OCI-LY1 (cell line): Measurements from ENCODE around the gene TACR2.

Experiments used
- H2AFZ ChIP-seq: fragments of 200-600 bp; sonication (generic), shearing (Covaris generic); 2 replicates; pipeline ENCODE4 v1.6.0; 2014; ENCODE audit warnings: antibody characterized with exemption, mild to moderate bottlenecking, low read length
- H3F3A ChIP-seq: fragments of 200-600 bp; sonication (generic), shearing (Covaris generic); 2 replicates; pipeline ENCODE4 v1.6.0; 2014; ENCODE audit warnings: mild to moderate bottlenecking, antibody characterized with exemption, low read length, moderate library complexity; ENCODE audit not compliant: insufficient read depth
- H3K27ac ChIP-seq: fragments of 200-600 bp; sonication (generic); 2 replicates; pipeline ENCODE4 v1.5.1; 2014; ENCODE audit warnings: low read length, mixed run types, mild to moderate bottlenecking, low read depth; ENCODE audit not compliant: poor library complexity, severe bottlenecking
- H3K27me3 ChIP-seq: fragments of 200-600 bp; sonication (generic); 2 replicates; pipeline ENCODE4 v1.6.0; 2014; ENCODE audit warnings: antibody characterized with exemption, mild to moderate bottlenecking, low read length, moderate library complexity; ENCODE audit not compliant: insufficient read depth
- H3K36me3 ChIP-seq: fragments of 200-600 bp; sonication (generic); 2 replicates; pipeline ENCODE4 v1.6.1; 2014; ENCODE audit warnings: mild to moderate bottlenecking, antibody characterized with exemption, low read length, moderate library complexity, mixed read lengths; ENCODE audit not compliant: insufficient read depth
- H3K4me1 ChIP-seq: fragments of 200-600 bp; sonication (generic); 2 replicates; pipeline ENCODE4 v1.5.1; 2014; ENCODE audit warnings: mild to moderate bottlenecking, low read length, moderate library complexity; ENCODE audit not compliant: insufficient read depth, severe bottlenecking
- H3K4me2 ChIP-seq: fragments of 200-600 bp; sonication (generic), shearing (Covaris generic); 2 replicates; pipeline ENCODE4 v1.6.1; 2014; ENCODE audit warnings: low read length
- H3K4me3 ChIP-seq: fragments of 200-600 bp; sonication (generic); 2 replicates; pipeline ENCODE4 v1.5.1; 2014; ENCODE audit warnings: low read length, low read depth, mild to moderate bottlenecking, mixed read lengths; ENCODE audit not compliant: poor library complexity, severe bottlenecking
- H3K79me2 ChIP-seq: fragments of 200-600 bp; shearing (Covaris generic); 2 replicates; pipeline ENCODE4 v1.6.1; 2016; ENCODE audit warnings: mixed run types, low read length, mixed read lengths; ENCODE audit not compliant: insufficient read depth
- H3K9ac ChIP-seq: fragments of 200-600 bp; sonication (generic), shearing (Covaris generic); 2 replicates; pipeline ENCODE4 v1.6.1; 2014; ENCODE audit warnings: mild to moderate bottlenecking, low read length, mixed read lengths
- H3K9me2 ChIP-seq: fragments of 200-600 bp; sonication (generic), shearing (Covaris generic); 2 replicates; pipeline ENCODE4 v1.6.1; 2014; ENCODE audit warnings: low read depth, mild to moderate bottlenecking, low read length, mixed read lengths
- H3K9me3 ChIP-seq: fragments of 200-600 bp; shearing (Covaris generic); 2 replicates; pipeline ENCODE4 v1.6.1; 2014; ENCODE audit warnings: low read length, mixed read lengths
- H4K20me1 ChIP-seq: fragments of 200-600 bp; sonication (generic), shearing (Covaris generic); 2 replicates; pipeline ENCODE4 v1.6.0; 2016; ENCODE audit warnings: mild to moderate bottlenecking, low read length; ENCODE audit not compliant: insufficient read depth
- EZH2 ChIP-seq: fragments of 200-600 bp; sonication (generic), shearing (Covaris generic); IDR thresholded peaks from 2 replicates; pipeline ENCODE4 v1.8.0; 2017; ENCODE audit warnings: borderline replicate concordance, mixed run types, mild to moderate bottlenecking, antibody characterized with exemption, low read length, moderate library complexity, mixed read lengths
- TF ChIP-seq, protein P1 (sequence below): fragments of 200-600 bp; sonication (generic), shearing (Covaris generic); IDR thresholded peaks from 2 replicates; pipeline ENCODE4 v1.5.1; 2017; ENCODE audit warnings: mild to moderate bottlenecking, antibody characterized with exemption, low read length, moderate library complexity, mixed read lengths

Gene TACR2

DNA sequence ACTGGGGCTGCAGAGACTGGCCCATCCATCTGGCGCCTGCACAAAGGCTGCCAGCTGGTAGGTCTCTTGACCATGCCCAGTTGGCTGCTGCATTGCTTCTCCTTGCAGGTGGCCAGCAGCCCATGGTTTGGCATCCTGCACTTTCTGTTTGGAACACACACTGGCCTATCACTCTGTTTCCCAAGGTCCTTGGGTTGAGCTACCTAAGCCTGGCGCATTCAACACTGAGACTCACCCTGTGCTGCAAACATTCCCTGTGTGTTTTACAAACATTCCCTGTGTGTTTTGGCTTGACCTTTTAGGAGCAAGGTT, 55.5 kb downstream of the TACR2 start:
- peaks cover 21% of the 10 kb centered on the region; the same call in 1 of the 2 replicates for H3K36me3 ChIP-seq
- no peak overlapping the region for H3K9ac ChIP-seq
- TF ChIP-seq, protein P1, sequence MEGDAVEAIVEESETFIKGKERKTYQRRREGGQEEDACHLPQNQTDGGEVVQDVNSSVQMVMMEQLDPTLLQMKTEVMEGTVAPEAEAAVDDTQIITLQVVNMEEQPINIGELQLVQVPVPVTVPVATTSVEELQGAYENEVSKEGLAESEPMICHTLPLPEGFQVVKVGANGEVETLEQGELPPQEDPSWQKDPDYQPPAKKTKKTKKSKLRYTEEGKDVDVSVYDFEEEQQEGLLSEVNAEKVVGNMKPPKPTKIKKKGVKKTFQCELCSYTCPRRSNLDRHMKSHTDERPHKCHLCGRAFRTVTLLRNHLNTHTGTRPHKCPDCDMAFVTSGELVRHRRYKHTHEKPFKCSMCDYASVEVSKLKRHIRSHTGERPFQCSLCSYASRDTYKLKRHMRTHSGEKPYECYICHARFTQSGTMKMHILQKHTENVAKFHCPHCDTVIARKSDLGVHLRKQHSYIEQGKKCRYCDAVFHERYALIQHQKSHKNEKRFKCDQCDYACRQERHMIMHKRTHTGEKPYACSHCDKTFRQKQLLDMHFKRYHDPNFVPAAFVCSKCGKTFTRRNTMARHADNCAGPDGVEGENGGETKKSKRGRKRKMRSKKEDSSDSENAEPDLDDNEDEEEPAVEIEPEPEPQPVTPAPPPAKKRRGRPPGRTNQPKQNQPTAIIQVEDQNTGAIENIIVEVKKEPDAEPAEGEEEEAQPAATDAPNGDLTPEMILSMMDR: no peak
- TF ChIP-seq EZH2: no peak
- H2AFZ ChIP-seq: no peak overlapping the region
- no peaks in the 10 kb centered on the region for H3F3A ChIP-seq
- no peaks in the 10 kb centered on the region for H3K27me3 ChIP-seq
- no peak overlapping the region for H3K4me3 ChIP-seq
- H3K4me1 ChIP-seq: no peaks in the 10 kb centered on the region
- no peak overlapping the region for H3K27ac ChIP-seq
- H3K4me2 ChIP-seq: no peak overlapping the region
- no peaks in the 10 kb centered on the region for H3K79me2 ChIP-seq
- H4K20me1 ChIP-seq: no peaks in the 10 kb centered on the region
- no peaks in the 10 kb centered on the region for H3K9me2 ChIP-seq
- no peaks in the 10 kb centered on the region for H3K9me3 ChIP-seq

DNA sequence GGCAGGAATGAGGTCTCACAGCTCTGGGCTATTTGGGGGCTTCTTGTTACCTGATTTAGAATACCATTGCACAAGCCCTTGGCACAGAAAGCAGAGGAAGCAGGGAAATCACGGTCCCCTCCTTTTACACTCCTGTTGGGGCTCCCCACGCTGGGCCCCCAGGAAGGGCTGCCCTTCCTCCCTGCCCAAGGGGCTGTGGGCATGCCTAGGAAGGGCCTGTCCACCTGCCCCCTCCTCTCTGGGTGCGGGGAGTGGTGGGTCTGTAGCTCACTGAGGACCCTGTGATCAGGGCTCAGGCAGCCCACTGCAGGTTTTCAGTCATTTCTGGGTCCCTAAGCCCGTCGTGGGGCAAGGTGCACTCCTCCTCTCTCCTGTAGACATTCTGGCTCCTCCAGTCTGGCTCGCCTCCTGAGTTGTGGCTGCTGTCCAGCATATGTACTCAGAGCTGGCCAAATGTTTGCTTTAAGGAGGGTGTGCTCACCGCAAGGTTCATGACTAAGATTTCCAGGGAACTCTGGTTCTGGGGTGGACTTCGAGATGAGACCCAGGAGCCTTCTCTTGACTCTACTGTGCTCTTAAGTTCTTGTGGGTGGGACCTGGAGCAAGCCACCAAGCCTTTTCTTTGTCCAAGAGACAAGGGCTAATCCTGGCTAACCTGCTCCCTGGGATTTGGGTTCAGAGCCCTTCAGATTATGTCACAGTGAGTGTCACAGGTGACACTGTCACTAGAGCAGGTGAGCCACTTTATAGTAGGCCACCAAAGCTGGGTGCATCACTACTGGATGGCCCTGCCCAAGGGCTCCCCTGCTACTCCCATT, 56.0 kb downstream of the TACR2 start:
- Histone ChIP-seq H3K27ac (no peak overlapping the region), H3K27me3 (no peaks in the 10 kb centered on the region), H3K79me2 (no peaks in the 10 kb centered on the region), H3K4me2 (no peak overlapping the region), H3K9ac (no peak overlapping the region), H3K9me2 (no peaks in the 10 kb centered on the region), H2AFZ (no peak overlapping the region), H3F3A (no peaks in the 10 kb centered on the region), H3K4me1 (no peaks in the 10 kb centered on the region), H3K36me3 (peaks cover 21% of the 10 kb centered on the region; the same call in 1 of the 2 replicates), H3K9me3 (no peaks in the 10 kb centered on the region), H3K4me3 (no peak overlapping the region), H4K20me1 (no peaks in the 10 kb centered on the region)
- no peak for TF ChIP-seq EZH2
- TF ChIP-seq, protein P1: no peak

DNA sequence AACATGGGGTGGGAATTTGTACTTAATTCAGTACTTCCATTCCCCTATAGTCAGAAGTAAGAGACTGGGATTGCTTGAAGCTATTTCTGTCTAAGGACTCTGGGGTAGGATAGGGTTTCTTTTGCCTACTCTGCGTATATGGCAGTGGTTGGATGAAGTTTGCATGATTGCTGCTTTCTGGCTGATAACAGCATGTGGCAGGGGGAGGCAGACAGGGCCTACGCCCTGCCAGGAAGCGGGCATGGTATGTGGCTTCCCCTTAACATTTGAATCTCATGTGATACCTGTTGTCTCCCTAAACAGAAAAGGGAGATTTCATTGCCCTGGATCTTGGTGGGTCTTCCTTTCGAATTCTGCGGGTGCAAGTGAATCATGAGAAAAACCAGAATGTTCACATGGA, 57.1 kb downstream of the TACR2 start:
- Histone ChIP-seq H3K27me3 (no peaks in the 10 kb centered on the region), H3K9me3 (no peaks in the 10 kb centered on the region), H3K4me2 (no peak overlapping the region), H3K27ac (no peak overlapping the region), H3K79me2 (no peaks in the 10 kb centered on the region), H3F3A (no peaks in the 10 kb centered on the region), H3K4me1 (no peaks in the 10 kb centered on the region), H3K9me2 (no peaks in the 10 kb centered on the region), H3K9ac (no peak overlapping the region), H2AFZ (no peak overlapping the region), H3K4me3 (no peak overlapping the region), H4K20me1 (no peaks in the 10 kb centered on the region), H3K36me3 (peaks cover 12% of the 10 kb centered on the region; the same call in 1 of the 2 replicates)
- TF ChIP-seq, protein P1: no peak
- TF ChIP-seq EZH2: no peak
